ENCODE measurements around the gene CCL28. TPM values are rescaled to one million over a fixed set of nuclear protein-coding genes. Genes with fewer than 3 reads are reported as not detected.

Gene CCL28
- total and polyA plus RNA-seq, 10 of the 15 experiments (the other 5 are each of a cell fraction or from before 2014, with no cell fraction given) = 1.5 to 7.5 (median 4.4) TPM

- no peak for ATAC-seq
Measured at GRCh38 chr5:43418561-43418960, 6.4 kb upstream of the CCL28 start.

More at GRCh38 chr5:43418561-43418960, 6.4 kb upstream of the CCL28 start:
- Histone ChIP-seq H3K9me3 (replicated peaks; ENCODE audit: control insufficient read depth, insufficient read depth, low read length) (no peaks in the 10 kb centered on the region), H2AFZ (ENCODE audit: control insufficient read depth, low read depth, low read length) (no peak overlapping the region), H3K4me2 (ENCODE audit: control insufficient read depth, insufficient read depth) (no peak overlapping the region), H3K79me2 (ENCODE audit: control insufficient read depth, insufficient read depth, low read length) (no peaks in the 10 kb centered on the region), H3K36me3 (ENCODE audit: control insufficient read depth in 2 of 2, insufficient read depth in 2 of 2, low read length in 1 of 2) (no peaks in the 10 kb centered on the region), H4K20me1 (ENCODE audit: control insufficient read depth, insufficient read depth) (no peaks in the 10 kb centered on the region), H3K4me1 (ENCODE audit: control insufficient read depth, insufficient read depth, low read length) (no peaks in the 10 kb centered on the region), H3K27me3 (replicated peaks in 1 of 2; ENCODE audit: control insufficient read depth in 2 of 2, insufficient read depth in 2 of 2, low read length in 1 of 2) (no peaks in the 10 kb centered on the region), H3K9ac (ENCODE audit: control insufficient read depth, insufficient read depth, low read length) (no peak overlapping the region), H3K4me3 (no peak overlapping the region), H3K27ac (ENCODE audit: control insufficient read depth, insufficient read depth) (no peak overlapping the region)
- ChIA-PET POLR2A (no interaction called here), SMC1A (ENCODE audit: uncharacterized antibody, unreplicated experiment) (interaction anchor here (0.6 kb wide), 1 partner anchor 343 kb away, joined by 3 read pairs; no protein-coding TSS in a partner anchor), CTCF (no interaction called here), RAD21 (ENCODE audit: unreplicated experiment) (no interaction called here)
- no TSS peak for BruUV-seq (replicated peaks)
- FAIRE-seq (no peak), DNase-seq (ENCODE audit: low read depth, low spot score) (no peak)
- TF ChIP-seq FOS (IDR thresholded peaks at IDR 0.05; ENCODE audit: borderline replicate concordance, extremely low read depth, insufficient read length) (no peak), HDAC2 (IDR thresholded peaks at IDR 0.05) (no peak), BHLHE40 (IDR thresholded peaks at IDR 0.05; ENCODE audit: borderline replicate concordance in 1 of 2, low read depth in 2 of 2, low read length in 1 of 2) (no peak), MTA2 (IDR thresholded peaks at IDR 0.05; ENCODE audit: low read depth) (no peak), CUX1 (IDR thresholded peaks at IDR 0.05; ENCODE audit: insufficient replicate concordance, low read depth, low read length) (no peak), CREB1 (IDR thresholded peaks at IDR 0.05; ENCODE audit: low read depth) (no peak), CBX5 (IDR thresholded peaks at IDR 0.05; ENCODE audit: low read depth) (no peak), MAX (IDR thresholded peaks at IDR 0.05; ENCODE audit: low read depth, low read length) (no peak), ZNF687 (IDR thresholded peaks at IDR 0.05) (no peak), RFX5 (IDR thresholded peaks at IDR 0.05; ENCODE audit: low read depth, low read length) (no peak), RB1 (IDR thresholded peaks at IDR 0.05; ENCODE audit: borderline replicate concordance) (no peak), RELA (IDR thresholded peaks at IDR 0.05; ENCODE audit: borderline replicate concordance, partially characterized antibody) (no peak), NR2C1 (IDR thresholded peaks at IDR 0.05) (no peak), LARP7 (IDR thresholded peaks at IDR 0.05) (no peak)
- in situ Hi-C loops (cut with MboI) (no loop called here), intact Hi-C loops (cut with micrococcal nuclease; ENCODE audit: unreplicated experiment) (no loop called here)
- WGBS (ENCODE audit: insufficient coverage, insufficient replicate concordance, low lambda C conversion rate, missing lambda C conversion rate) = 47% methylated on average over 2 of the region's 2 CpGs
